ENCODE measurements around the gene TRABD2A.

Gene TRABD2A

GRCh38 chr2:84862006-84862405 lies 18.9 kb downstream of the TRABD2A start:
- H3K27me3 ChIP-seq (replicated peaks; ENCODE audit: insufficient read depth, low read length): no peaks in the 10 kb centered on the region
- no peak overlapping the region for H3K4me3 ChIP-seq (ENCODE audit: low read length)
- H3K9me3 ChIP-seq (replicated peaks; ENCODE audit: insufficient read depth, low read length): no peaks in the 10 kb centered on the region
- DNase-seq: no peak
- no peak for TF ChIP-seq EZH2phosphoT487 (IDR thresholded peaks at IDR 0.05; ENCODE audit: low read length)
- no peak for TF ChIP-seq EZH2 (optimal IDR thresholded peaks at IDR 0.05; ENCODE audit: low read depth, low read length)
- TF ChIP-seq, protein P1, sequence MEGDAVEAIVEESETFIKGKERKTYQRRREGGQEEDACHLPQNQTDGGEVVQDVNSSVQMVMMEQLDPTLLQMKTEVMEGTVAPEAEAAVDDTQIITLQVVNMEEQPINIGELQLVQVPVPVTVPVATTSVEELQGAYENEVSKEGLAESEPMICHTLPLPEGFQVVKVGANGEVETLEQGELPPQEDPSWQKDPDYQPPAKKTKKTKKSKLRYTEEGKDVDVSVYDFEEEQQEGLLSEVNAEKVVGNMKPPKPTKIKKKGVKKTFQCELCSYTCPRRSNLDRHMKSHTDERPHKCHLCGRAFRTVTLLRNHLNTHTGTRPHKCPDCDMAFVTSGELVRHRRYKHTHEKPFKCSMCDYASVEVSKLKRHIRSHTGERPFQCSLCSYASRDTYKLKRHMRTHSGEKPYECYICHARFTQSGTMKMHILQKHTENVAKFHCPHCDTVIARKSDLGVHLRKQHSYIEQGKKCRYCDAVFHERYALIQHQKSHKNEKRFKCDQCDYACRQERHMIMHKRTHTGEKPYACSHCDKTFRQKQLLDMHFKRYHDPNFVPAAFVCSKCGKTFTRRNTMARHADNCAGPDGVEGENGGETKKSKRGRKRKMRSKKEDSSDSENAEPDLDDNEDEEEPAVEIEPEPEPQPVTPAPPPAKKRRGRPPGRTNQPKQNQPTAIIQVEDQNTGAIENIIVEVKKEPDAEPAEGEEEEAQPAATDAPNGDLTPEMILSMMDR (IDR thresholded peaks at IDR 0.05; ENCODE audit: low read length): no peak
- peaks cover 5% of the 10 kb centered on the region for H3K4me1 ChIP-seq (ENCODE audit: low read length)
- H3K36me3 ChIP-seq (replicated peaks; ENCODE audit: insufficient read depth, low read length): no peaks in the 10 kb centered on the region
- H3F3A ChIP-seq (ENCODE audit: insufficient read depth, low read length): no peaks in the 10 kb centered on the region
- H3K27ac ChIP-seq (ENCODE audit: low read length): no peak overlapping the region
- no peak overlapping the region for H2AFZ ChIP-seq (ENCODE audit: low read length)
- no peak overlapping the region for H3K9ac ChIP-seq (ENCODE audit: low read length)
- no peaks in the 10 kb centered on the region for H4K20me1 ChIP-seq (ENCODE audit: insufficient read depth, low read length)
- H3K79me2 ChIP-seq (ENCODE audit: low read length): no peaks in the 10 kb centered on the region
- no peak overlapping the region for H3K4me2 ChIP-seq (ENCODE audit: low read depth, low read length)
- H3K9me2 ChIP-seq (replicated peaks; ENCODE audit: insufficient read depth, low read length): no peaks in the 10 kb centered on the region

DNA sequence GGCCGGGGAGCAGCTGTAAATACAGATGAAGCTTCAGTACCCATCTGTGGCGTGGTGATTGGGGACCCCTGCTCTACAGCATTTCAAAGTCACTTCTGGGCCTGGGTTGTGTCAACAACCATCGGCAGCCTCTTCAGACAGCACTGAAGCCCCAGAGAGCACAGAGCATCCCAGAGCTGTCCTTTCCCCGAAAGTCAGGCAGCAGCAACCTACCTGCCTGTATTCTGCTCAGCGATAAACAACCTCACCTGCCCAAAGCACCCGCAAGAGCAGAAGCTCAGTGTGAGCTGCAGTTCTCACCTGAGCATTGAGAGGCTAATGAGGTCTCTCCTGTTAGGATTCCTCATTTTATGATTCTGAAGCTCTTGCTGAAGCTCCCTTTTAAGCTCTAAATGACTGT lies 19.3 kb downstream of the TRABD2A start:
- Histone ChIP-seq H3K36me3 (replicated peaks; ENCODE audit: insufficient read depth, low read length) (no peaks in the 10 kb centered on the region), H3K4me2 (ENCODE audit: low read depth, low read length) (no peak overlapping the region), H2AFZ (ENCODE audit: low read length) (no peak overlapping the region), H3K79me2 (ENCODE audit: low read length) (no peaks in the 10 kb centered on the region), H3K4me3 (ENCODE audit: low read length) (no peak overlapping the region), H3K27ac (ENCODE audit: low read length) (no peak overlapping the region), H3K4me1 (ENCODE audit: low read length) (peaks cover 5% of the 10 kb centered on the region), H3K27me3 (replicated peaks; ENCODE audit: insufficient read depth, low read length) (no peaks in the 10 kb centered on the region), H3K9me3 (replicated peaks; ENCODE audit: insufficient read depth, low read length) (no peaks in the 10 kb centered on the region), H3F3A (ENCODE audit: insufficient read depth, low read length) (no peaks in the 10 kb centered on the region), H4K20me1 (ENCODE audit: insufficient read depth, low read length) (no peaks in the 10 kb centered on the region), H3K9ac (ENCODE audit: low read length) (no peak overlapping the region), H3K9me2 (replicated peaks; ENCODE audit: insufficient read depth, low read length) (no peaks in the 10 kb centered on the region)
- no peak for TF ChIP-seq EZH2 (optimal IDR thresholded peaks at IDR 0.05; ENCODE audit: low read depth, low read length)
- TF ChIP-seq EZH2phosphoT487 (IDR thresholded peaks at IDR 0.05; ENCODE audit: low read length): no peak
- TF ChIP-seq, protein P1 (IDR thresholded peaks at IDR 0.05; ENCODE audit: low read length): no peak
- DNase-seq: no peak

DNA sequence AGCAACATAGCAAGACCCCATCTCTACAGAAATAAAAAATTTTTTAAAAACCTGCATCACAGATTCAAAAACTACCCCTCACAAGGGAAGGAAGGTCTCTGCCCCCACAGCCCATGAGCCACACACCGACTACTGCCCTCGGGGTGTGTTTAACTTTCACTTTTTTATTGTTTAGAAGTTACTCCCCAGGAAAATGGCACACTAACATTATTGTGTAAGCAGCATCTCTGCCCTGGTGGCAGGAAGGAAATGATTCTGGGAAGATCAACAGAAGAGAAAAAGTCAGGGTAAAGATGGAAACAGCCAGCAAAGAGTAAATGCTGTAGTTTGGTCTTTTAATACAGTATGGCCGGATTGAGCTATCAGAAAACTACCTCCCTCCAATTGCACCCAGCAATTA lies 21.9 kb downstream of the TRABD2A start:
- no peak overlapping the region for H3K4me3 ChIP-seq (ENCODE audit: low read length)
- no peaks in the 10 kb centered on the region for H3K9me3 ChIP-seq (replicated peaks; ENCODE audit: insufficient read depth, low read length)
- H3K9ac ChIP-seq (ENCODE audit: low read length): no peak overlapping the region
- no peaks in the 10 kb centered on the region; the same call in 1 of the 2 replicates for H3K4me1 ChIP-seq (ENCODE audit: low read length)
- no peaks in the 10 kb centered on the region for H4K20me1 ChIP-seq (ENCODE audit: insufficient read depth, low read length)
- H3K9me2 ChIP-seq (replicated peaks; ENCODE audit: insufficient read depth, low read length): no peaks in the 10 kb centered on the region
- no peak overlapping the region for H2AFZ ChIP-seq (ENCODE audit: low read length)
- H3K79me2 ChIP-seq (ENCODE audit: low read length): no peaks in the 10 kb centered on the region
- H3K27ac ChIP-seq (ENCODE audit: low read length): no peak overlapping the region
- DNase-seq: no peak
- no peaks in the 10 kb centered on the region for H3K27me3 ChIP-seq (replicated peaks; ENCODE audit: insufficient read depth, low read length)
- H3K4me2 ChIP-seq (ENCODE audit: low read depth, low read length): no peak overlapping the region
- TF ChIP-seq, protein P1 (IDR thresholded peaks at IDR 0.05; ENCODE audit: low read length): no peak
- no peak for TF ChIP-seq EZH2phosphoT487 (IDR thresholded peaks at IDR 0.05; ENCODE audit: low read length)
- TF ChIP-seq EZH2 (optimal IDR thresholded peaks at IDR 0.05; ENCODE audit: low read depth, low read length): no peak
- H3F3A ChIP-seq (ENCODE audit: insufficient read depth, low read length): no peaks in the 10 kb centered on the region
- no peaks in the 10 kb centered on the region for H3K36me3 ChIP-seq (replicated peaks; ENCODE audit: insufficient read depth, low read length)
